Measurements from ENCODE around the gene FARP1.
A peak's percentile ranks its signal among the peaks of the same experiment; 100 is the strongest.

FARP1 gene

GRCh38 chr13:98325724-98326123, 182.8 kb downstream of the FARP1 start:
- H3K27me3 ChIP-seq (ENCODE audit: insufficient read depth, low read length), result no peaks in the 10 kb centered on the region
- H3K36me3 ChIP-seq (ENCODE audit: insufficient read depth, low read length), result no peaks in the 10 kb centered on the region
- peak overlapping the region; percentile 48 for H3K27ac ChIP-seq (ENCODE audit: low read depth, low read length)
- no peak overlapping the region for H3K9ac ChIP-seq (ENCODE audit: low read depth, low read length)
- 94% methylated on average over 3 of the region's 3 CpGs for WGBS
- H3K4me3 ChIP-seq (ENCODE audit: low read length), result no peak overlapping the region
- no peaks in the 10 kb centered on the region for H3K9me3 ChIP-seq (ENCODE audit: insufficient read depth, low read depth, low read length)
- H3K4me1 ChIP-seq (ENCODE audit: insufficient read depth, low read length), result peaks cover 62% of the 10 kb centered on the region

GRCh38 chr13:98326291-98326690, 183.4 kb downstream of the FARP1 start:
- Histone ChIP-seq H3K27me3 (ENCODE audit: insufficient read depth, low read length) (no peaks in the 10 kb centered on the region), H3K4me1 (ENCODE audit: insufficient read depth, low read length) (peaks cover 66% of the 10 kb centered on the region), H3K36me3 (ENCODE audit: insufficient read depth, low read length) (no peaks in the 10 kb centered on the region), H3K9me3 (ENCODE audit: insufficient read depth, low read depth, low read length) (no peaks in the 10 kb centered on the region), H3K4me3 (ENCODE audit: low read length) (no peak overlapping the region), H3K9ac (ENCODE audit: low read depth, low read length) (no peak overlapping the region), H3K27ac (ENCODE audit: low read depth, low read length) (peak overlapping the region; percentile 86)
- 67% methylated on average over 5 of the region's 5 CpGs for WGBS

GRCh38 chr13:98327371-98328270, 184.7 kb downstream of the FARP1 start:
- peaks cover 79% of the 10 kb centered on the region for H3K4me1 ChIP-seq (ENCODE audit: insufficient read depth, low read length)
- H3K36me3 ChIP-seq (ENCODE audit: insufficient read depth, low read length), result no peaks in the 10 kb centered on the region
- H3K27me3 ChIP-seq (ENCODE audit: insufficient read depth, low read length), result no peaks in the 10 kb centered on the region
- peak overlapping the region; percentile 86 for H3K27ac ChIP-seq (ENCODE audit: low read depth, low read length)
- peak overlapping the region; percentile 33 for H3K9ac ChIP-seq (ENCODE audit: low read depth, low read length)
- 19% methylated on average over 10 of the region's 10 CpGs for WGBS
- H3K4me3 ChIP-seq (ENCODE audit: low read length), result peak overlapping the region; percentile 40
- H3K9me3 ChIP-seq (ENCODE audit: insufficient read depth, low read depth, low read length), result no peaks in the 10 kb centered on the region

DNA sequence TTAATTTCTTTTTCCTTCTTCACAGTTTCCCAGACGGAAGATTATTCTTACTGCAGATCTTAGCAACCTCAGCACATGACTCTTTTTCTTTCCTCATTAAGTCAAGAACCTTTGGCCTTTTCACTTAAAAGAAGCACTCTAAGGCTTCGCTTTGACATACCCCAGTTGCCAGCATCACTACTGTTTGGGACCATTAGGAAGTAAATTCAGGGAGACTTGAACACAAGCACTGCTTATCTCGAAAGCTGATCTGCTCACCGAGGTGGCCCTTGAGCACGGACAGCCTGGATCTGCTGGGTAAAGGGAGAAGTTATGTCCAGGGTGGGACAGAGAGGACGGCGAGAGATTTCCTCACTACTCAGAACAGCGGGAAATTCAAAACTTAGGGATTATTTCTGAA, 185.6 kb downstream of the FARP1 start:
- Histone ChIP-seq H3K36me3 (ENCODE audit: insufficient read depth, low read length) (no peaks in the 10 kb centered on the region), H3K9ac (ENCODE audit: low read depth, low read length) (peak overlapping the region; percentile 33; the same call in 1 of the 2 replicates), H3K27me3 (ENCODE audit: insufficient read depth, low read length) (no peaks in the 10 kb centered on the region), H3K4me3 (ENCODE audit: low read length) (peak overlapping the region; percentile 40; the same call in 1 of the 2 replicates), H3K9me3 (ENCODE audit: insufficient read depth, low read depth, low read length) (no peaks in the 10 kb centered on the region), H3K4me1 (ENCODE audit: insufficient read depth, low read length) (peaks cover 85% of the 10 kb centered on the region), H3K27ac (ENCODE audit: low read depth, low read length) (peak overlapping the region; percentile 86)
- 65% methylated on average over 7 of the region's 8 CpGs for WGBS

DNA sequence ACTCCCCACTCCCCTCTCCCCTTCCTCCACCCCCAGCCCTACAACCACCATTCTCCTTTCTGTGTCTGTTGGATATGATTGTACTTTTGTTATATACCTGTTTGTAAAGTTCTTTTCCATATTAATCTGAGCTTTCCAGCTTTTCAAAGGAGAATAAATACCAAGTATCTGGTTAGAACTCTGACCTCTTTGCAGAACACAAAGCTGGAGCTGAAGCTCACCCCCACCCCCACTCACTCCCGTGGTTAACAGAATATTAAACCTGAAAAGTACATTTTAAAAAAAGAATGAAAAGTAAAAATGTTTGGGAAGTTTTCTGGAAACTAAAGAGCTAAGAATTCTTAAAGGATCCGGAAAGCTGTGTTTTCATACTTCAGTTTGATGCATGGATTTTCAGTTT, 189.3 kb downstream of the FARP1 start:
- Histone ChIP-seq H3K4me3 (ENCODE audit: low read length) (no peak overlapping the region), H3K4me1 (ENCODE audit: insufficient read depth, low read length) (peaks cover 55% of the 10 kb centered on the region), H3K9ac (ENCODE audit: low read depth, low read length) (no peak overlapping the region), H3K9me3 (ENCODE audit: insufficient read depth, low read depth, low read length) (peaks cover 3% of the 10 kb centered on the region; the same call in 1 of the 2 replicates), H3K36me3 (ENCODE audit: insufficient read depth, low read length) (no peaks in the 10 kb centered on the region; the same call in 1 of the 2 replicates), H3K27me3 (ENCODE audit: insufficient read depth, low read length) (no peaks in the 10 kb centered on the region), H3K27ac (ENCODE audit: low read depth, low read length) (peak overlapping the region; percentile 30; the same call in 1 of the 2 replicates)
- 89% methylated on average over 1 of the region's 2 CpGs for WGBS

GRCh38 chr13:98332691-98333090, 189.8 kb downstream of the FARP1 start:
- peak overlapping the region; percentile 64; the same call in 1 of the 2 replicates for H3K27ac ChIP-seq (ENCODE audit: low read depth, low read length)
- peaks cover 51% of the 10 kb centered on the region for H3K4me1 ChIP-seq (ENCODE audit: insufficient read depth, low read length)
- 54% methylated on average over 4 of the region's 5 CpGs for WGBS
- no peaks in the 10 kb centered on the region for H3K27me3 ChIP-seq (ENCODE audit: insufficient read depth, low read length)
- H3K36me3 ChIP-seq (ENCODE audit: insufficient read depth, low read length), result no peaks in the 10 kb centered on the region; the same call in 1 of the 2 replicates
- H3K9ac ChIP-seq (ENCODE audit: low read depth, low read length), result peak overlapping the region; percentile 15; the same call in 1 of the 2 replicates
- H3K4me3 ChIP-seq (ENCODE audit: low read length), result no peak overlapping the region
- H3K9me3 ChIP-seq (ENCODE audit: insufficient read depth, low read depth, low read length), result peaks cover 3% of the 10 kb centered on the region; the same call in 1 of the 2 replicates

DNA sequence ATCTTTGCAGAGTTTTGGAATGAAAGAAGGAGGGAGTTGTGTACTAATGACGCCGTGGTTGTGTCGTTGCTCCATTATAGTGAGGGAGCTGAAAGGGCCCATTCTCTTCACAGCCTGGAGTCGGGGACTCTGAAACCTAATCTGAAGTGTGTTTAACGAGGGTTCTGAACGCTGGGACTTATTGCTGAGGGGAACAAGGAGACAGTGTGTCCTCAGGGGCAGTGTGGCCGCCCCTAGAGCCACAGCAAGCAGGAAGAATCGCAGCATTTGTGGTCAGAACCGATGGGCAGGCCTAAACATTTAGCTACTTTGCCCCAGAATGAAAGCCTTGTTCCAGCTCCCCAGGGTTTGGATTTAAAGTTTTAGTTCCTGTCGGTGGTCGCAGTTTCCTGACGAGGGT, 190.6 kb downstream of the FARP1 start:
- H3K36me3 ChIP-seq (ENCODE audit: insufficient read depth, low read length), result no peaks in the 10 kb centered on the region; the same call in 1 of the 2 replicates
- peak overlapping the region; percentile 5; the same call in 1 of the 2 replicates for H3K27ac ChIP-seq (ENCODE audit: low read depth, low read length)
- H3K9ac ChIP-seq (ENCODE audit: low read depth, low read length), result no peak overlapping the region
- peaks cover 3% of the 10 kb centered on the region; the same call in 1 of the 2 replicates for H3K9me3 ChIP-seq (ENCODE audit: insufficient read depth, low read depth, low read length)
- peaks cover 43% of the 10 kb centered on the region for H3K4me1 ChIP-seq (ENCODE audit: insufficient read depth, low read length)
- H3K4me3 ChIP-seq (ENCODE audit: low read length), result no peak overlapping the region
- no peaks in the 10 kb centered on the region for H3K27me3 ChIP-seq (ENCODE audit: insufficient read depth, low read length)
- 86% methylated on average over 12 of the region's 12 CpGs for WGBS

- H3K4me3 ChIP-seq (ENCODE audit: low read length), result no peak overlapping the region
- peaks cover 3% of the 10 kb centered on the region; the same call in 1 of the 2 replicates for H3K9me3 ChIP-seq (ENCODE audit: insufficient read depth, low read depth, low read length)
- H3K4me1 ChIP-seq (ENCODE audit: insufficient read depth, low read length), result peaks cover 35% of the 10 kb centered on the region
- 97% methylated on average over 5 of the region's 5 CpGs for WGBS
- no peak overlapping the region for H3K9ac ChIP-seq (ENCODE audit: low read depth, low read length)
- no peaks in the 10 kb centered on the region; the same call in 1 of the 2 replicates for H3K36me3 ChIP-seq (ENCODE audit: insufficient read depth, low read length)
- H3K27ac ChIP-seq (ENCODE audit: low read depth, low read length), result no peak overlapping the region
- H3K27me3 ChIP-seq (ENCODE audit: insufficient read depth, low read length), result no peaks in the 10 kb centered on the region
Observed at GRCh38 chr13:98334620-98335205, 191.8 kb downstream of the FARP1 start.

- Histone ChIP-seq H3K27ac (ENCODE audit: low read depth, low read length) (no peak overlapping the region), H3K9ac (ENCODE audit: low read depth, low read length) (no peak overlapping the region), H3K4me1 (ENCODE audit: insufficient read depth, low read length) (peaks cover 30% of the 10 kb centered on the region), H3K4me3 (ENCODE audit: low read length) (no peak overlapping the region), H3K9me3 (ENCODE audit: insufficient read depth, low read depth, low read length) (peaks cover 3% of the 10 kb centered on the region; the same call in 1 of the 2 replicates), H3K36me3 (ENCODE audit: insufficient read depth, low read length) (no peaks in the 10 kb centered on the region; the same call in 1 of the 2 replicates), H3K27me3 (ENCODE audit: insufficient read depth, low read length) (no peaks in the 10 kb centered on the region)
- WGBS, result 87% methylated on average over 4 of the region's 4 CpGs
Observed at GRCh38 chr13:98335721-98336120, 192.8 kb downstream of the FARP1 start.

DNA sequence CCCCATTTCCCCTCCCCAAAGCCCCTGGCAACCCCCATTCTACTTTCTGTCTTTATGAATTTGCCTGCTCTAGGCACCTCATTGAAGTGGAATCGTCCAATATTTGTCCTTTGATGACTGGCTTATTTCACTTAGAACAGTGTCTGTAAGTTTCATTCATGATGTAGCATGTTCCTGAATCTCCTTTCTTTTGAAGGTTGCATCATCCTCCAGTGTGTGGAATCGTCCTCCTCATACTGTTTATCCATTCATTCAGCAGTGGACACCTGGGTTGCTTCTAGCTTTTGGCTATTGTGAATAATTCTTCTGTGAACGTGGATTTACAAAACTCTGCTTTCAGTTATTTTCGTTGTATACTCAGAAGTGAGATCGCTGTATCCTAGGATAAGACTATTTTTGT, 195.4 kb downstream of the FARP1 start:
- H3K9ac ChIP-seq (ENCODE audit: low read depth, low read length), result no peak overlapping the region
- WGBS, result 95% methylated on average over 5 of the region's 5 CpGs
- no peak overlapping the region for H3K27ac ChIP-seq (ENCODE audit: low read depth, low read length)
- no peaks in the 10 kb centered on the region for H3K27me3 ChIP-seq (ENCODE audit: insufficient read depth, low read length)
- H3K4me1 ChIP-seq (ENCODE audit: insufficient read depth, low read length), result peaks cover 5% of the 10 kb centered on the region
- peaks cover 3% of the 10 kb centered on the region; the same call in 1 of the 2 replicates for H3K9me3 ChIP-seq (ENCODE audit: insufficient read depth, low read depth, low read length)
- no peaks in the 10 kb centered on the region; the same call in 1 of the 2 replicates for H3K36me3 ChIP-seq (ENCODE audit: insufficient read depth, low read length)
- no peak overlapping the region for H3K4me3 ChIP-seq (ENCODE audit: low read length)

All from HUES64 (cell line).